Neural cell (in vitro differentiated cells): ENCODE measurements around the gene ANKRD31. TPM values are rescaled to one million over a fixed set of nuclear protein-coding genes. Genes with fewer than 3 reads are reported as not detected.
A peak's percentile ranks its signal among the peaks of the same experiment; 100 is the strongest.

ENCODE experiments used
- H2AFZ ChIP-seq: fragments of 200-600, 300-800 bp; sonication (generic), shearing (Covaris generic); 2 replicates; pipeline ENCODE4 v1.6.0; 2014; ENCODE audit warnings: low read depth, mild to moderate bottlenecking, antibody characterized with exemption, low read length, moderate library complexity
- H3F3A ChIP-seq: fragments of 200-600 bp; shearing (Covaris generic); 2 replicates; pipeline ENCODE4 v1.6.1; 2016; ENCODE audit warnings: mild to moderate bottlenecking, moderate library complexity, mixed read lengths, antibody characterized with exemption, low read length; ENCODE audit not compliant: insufficient read depth, poor library complexity, severe bottlenecking
- H3K27ac ChIP-seq: fragments of 200-600, 300-800 bp; sonication (generic), shearing (Covaris generic); 2 replicates; pipeline ENCODE4 v1.5.1; 2014; ENCODE audit warnings: mild to moderate bottlenecking, low read length, moderate library complexity
- H3K27me3 ChIP-seq: fragments of 300-800, 200-600 bp; sonication (generic), shearing (Covaris generic); 2 replicates; pipeline ENCODE4 v1.6.0; 2014; ENCODE audit warnings: mild to moderate bottlenecking, low read depth, low read length, moderate library complexity; ENCODE audit not compliant: insufficient read depth
- H3K36me3 ChIP-seq: fragments of 300-800, 200-600 bp; sonication (generic), shearing (Covaris generic); 2 replicates; pipeline ENCODE4 v1.5.1; 2014; ENCODE audit warnings: mild to moderate bottlenecking, antibody characterized with exemption, low read length, moderate library complexity; ENCODE audit not compliant: insufficient read depth
- H3K4me2 ChIP-seq: fragments of 300-800, 200-600 bp; sonication (generic), shearing (Covaris generic); 2 replicates; pipeline ENCODE4 v1.6.0; 2014; ENCODE audit warnings: mild to moderate bottlenecking, low read length
- H3K4me3 ChIP-seq: fragments of 300-800, 200-600 bp; sonication (generic), shearing (Covaris generic); 2 replicates; pipeline ENCODE4 v1.5.1; 2014; ENCODE audit warnings: mild to moderate bottlenecking, low read length, moderate library complexity
- H3K79me2 ChIP-seq: fragments of 200-600 bp; shearing (Covaris generic); replicated peaks from 2 replicates; pipeline ENCODE4 v1.6.0; 2014; ENCODE audit warnings: mild to moderate bottlenecking, low read length, moderate library complexity; ENCODE audit not compliant: insufficient read depth
- H3K9ac ChIP-seq: fragments of 300-800, 200-600 bp; sonication (generic), shearing (Covaris generic); 2 replicates; pipeline ENCODE4 v1.6.1; 2016; ENCODE audit warnings: mild to moderate bottlenecking, low read length, mixed read lengths
- H3K9me2 ChIP-seq: fragments of 200-600 bp; shearing (Covaris generic); 2 replicates; pipeline ENCODE4 v1.6.1; 2016; ENCODE audit warnings: mild to moderate bottlenecking, low read length, mixed read lengths; ENCODE audit not compliant: insufficient read depth
- H3K9me3 ChIP-seq: fragments of 200-600, 300-800 bp; sonication (generic), shearing (Covaris generic); 2 replicates; pipeline ENCODE4 v1.6.1; 2016; ENCODE audit warnings: mild to moderate bottlenecking, mixed run types, low read length, moderate library complexity, mixed read lengths
- H4K20me1 ChIP-seq: fragments of 200-600 bp; shearing (Covaris generic); 2 replicates; pipeline ENCODE4 v1.6.1; 2016; ENCODE audit warnings: mild to moderate bottlenecking, mixed run types; ENCODE audit not compliant: insufficient read depth
- EP300 ChIP-seq: fragments of 450-650 bp; conservative IDR thresholded peaks from 2 replicates; pipeline ENCODE4 v1.6.1; 2014; ENCODE audit warnings: antibody characterized with exemption, mild to moderate bottlenecking, moderate library complexity; ENCODE audit not compliant: poor library complexity, severe bottlenecking
- EZH2 ChIP-seq: fragments of 200-600, 300-800 bp; shearing (Covaris generic), sonication (generic); IDR thresholded peaks from 2 replicates; pipeline ENCODE4 v1.6.1; 2014; ENCODE audit warnings: antibody characterized with exemption, low read length, borderline replicate concordance, mild to moderate bottlenecking; ENCODE audit not compliant: insufficient read depth, poor library complexity, severe bottlenecking
- MXI1 ChIP-seq: fragments of 450-650 bp; conservative IDR thresholded peaks from 2 replicates; pipeline ENCODE4 v1.6.1; 2014; ENCODE audit warnings: antibody characterized with exemption, mild to moderate bottlenecking; ENCODE audit not compliant: poor library complexity, severe bottlenecking
- POLR2AphosphoS5 ChIP-seq: IDR thresholded peaks from 2 replicates; pipeline ENCODE4 v1.6.1; 2012
- RAD21 ChIP-seq: fragments of 450-650 bp; conservative IDR thresholded peaks from 2 replicates; pipeline ENCODE4 v1.6.1; 2014; ENCODE audit warnings: antibody characterized with exemption, mild to moderate bottlenecking, moderate library complexity
- REST ChIP-seq: IDR thresholded peaks from 2 replicates; pipeline ENCODE4 v1.6.1; 2012; ENCODE audit warnings: borderline replicate concordance
- SMC3 ChIP-seq: fragments of 450-650 bp; conservative IDR thresholded peaks from 2 replicates; pipeline ENCODE4 v1.6.1; 2014; ENCODE audit warnings: antibody characterized with exemption, mild to moderate bottlenecking, moderate library complexity; ENCODE audit not compliant: poor library complexity
- TAF1 ChIP-seq: IDR thresholded peaks from 2 replicates; pipeline ENCODE4 v1.6.1; 2012; ENCODE audit warnings: low read depth
- polyA plus RNA-seq: library from polyadenylated mRNA; depleted of rRNA; stranded (reverse); fragments of >200 nt; gene quantifications from 2 replicates; pipeline ENCODE4 v1.2.3, GENCODE V29; 2014
- TF ChIP-seq, protein P1 (sequence below): fragments of 450-650 bp; IDR thresholded peaks from 2 replicates; pipeline ENCODE4 v1.5.1; 2014; ENCODE audit warnings: antibody characterized with exemption, mild to moderate bottlenecking, moderate library complexity; ENCODE audit not compliant: poor library complexity, severe bottlenecking

ANKRD31 gene
- polyA plus RNA-seq, 1 donor from 2014 or later = 0.62 TPM

GRCh38 chr5:75052192-75053053, 184.3 kb downstream of the ANKRD31 start, which contains the start of gene GCNT4:
Gene GCNT4 (minus strand): TSS chr5:75052558. CDS start chr5:75030037, 22,521 bp downstream.
- H3K36me3 ChIP-seq = no peaks in the 10 kb centered on the region
- H3K9me2 ChIP-seq = no peaks in the 10 kb centered on the region
- no peaks in the 10 kb centered on the region for H4K20me1 ChIP-seq
- H3K27me3 ChIP-seq = peaks cover 49% of the 10 kb centered on the region
- peak within 1 kb of the TSS; percentile 72 for H3K4me3 ChIP-seq
- no peak within 1 kb of the TSS for H3K27ac ChIP-seq
- no peaks in the 10 kb centered on the region for H3K79me2 ChIP-seq
- H3K9me3 ChIP-seq = no peaks in the 10 kb centered on the region
- no peak within 1 kb of the TSS for H2AFZ ChIP-seq
- no peak within 1 kb of the TSS for H3K4me2 ChIP-seq
- H3F3A ChIP-seq = no peaks in the 10 kb centered on the region
- no peak within 1 kb of the TSS for H3K9ac ChIP-seq
- TF ChIP-seq POLR2AphosphoS5 (no peak), REST (no peak), RAD21 (no peak), EP300 (no peak), MXI1 (no peak), EZH2 (no peak), SMC3 (no peak), TAF1 (no peak)
- TF ChIP-seq, protein P1, sequence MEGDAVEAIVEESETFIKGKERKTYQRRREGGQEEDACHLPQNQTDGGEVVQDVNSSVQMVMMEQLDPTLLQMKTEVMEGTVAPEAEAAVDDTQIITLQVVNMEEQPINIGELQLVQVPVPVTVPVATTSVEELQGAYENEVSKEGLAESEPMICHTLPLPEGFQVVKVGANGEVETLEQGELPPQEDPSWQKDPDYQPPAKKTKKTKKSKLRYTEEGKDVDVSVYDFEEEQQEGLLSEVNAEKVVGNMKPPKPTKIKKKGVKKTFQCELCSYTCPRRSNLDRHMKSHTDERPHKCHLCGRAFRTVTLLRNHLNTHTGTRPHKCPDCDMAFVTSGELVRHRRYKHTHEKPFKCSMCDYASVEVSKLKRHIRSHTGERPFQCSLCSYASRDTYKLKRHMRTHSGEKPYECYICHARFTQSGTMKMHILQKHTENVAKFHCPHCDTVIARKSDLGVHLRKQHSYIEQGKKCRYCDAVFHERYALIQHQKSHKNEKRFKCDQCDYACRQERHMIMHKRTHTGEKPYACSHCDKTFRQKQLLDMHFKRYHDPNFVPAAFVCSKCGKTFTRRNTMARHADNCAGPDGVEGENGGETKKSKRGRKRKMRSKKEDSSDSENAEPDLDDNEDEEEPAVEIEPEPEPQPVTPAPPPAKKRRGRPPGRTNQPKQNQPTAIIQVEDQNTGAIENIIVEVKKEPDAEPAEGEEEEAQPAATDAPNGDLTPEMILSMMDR = no peak

- H3K79me2 ChIP-seq = no peaks in the 10 kb centered on the region
- H3K27me3 ChIP-seq = peaks cover 49% of the 10 kb centered on the region
- no peaks in the 10 kb centered on the region for H3K9me2 ChIP-seq
- TF ChIP-seq EP300 = no peak
- TF ChIP-seq SMC3 = no peak
- TF ChIP-seq REST = no peak
- TF ChIP-seq EZH2 = no peak
- TF ChIP-seq POLR2AphosphoS5 = no peak
- TF ChIP-seq RAD21 = no peak
- TF ChIP-seq, protein P1 = no peak
- no peak for TF ChIP-seq MXI1
- TF ChIP-seq TAF1 = no peak
- H3K9me3 ChIP-seq = no peaks in the 10 kb centered on the region
- H3K9ac ChIP-seq = no peak overlapping the region
- no peak overlapping the region for H3K4me2 ChIP-seq
- no peaks in the 10 kb centered on the region for H3F3A ChIP-seq
- no peaks in the 10 kb centered on the region for H4K20me1 ChIP-seq
- H3K27ac ChIP-seq = no peak overlapping the region
- H3K36me3 ChIP-seq = no peaks in the 10 kb centered on the region
- no peak overlapping the region for H3K4me3 ChIP-seq
- H2AFZ ChIP-seq = no peak overlapping the region
These were observed 185.4 kb downstream of the ANKRD31 start for GRCh38 chr5:75051217-75051751.
